HG03457 (cell line): ENCODE measurements around the gene ZNF488.

Experiments
- ATAC-seq: cut with Tn5 transposase; IDR thresholded peaks from one replicate; pipeline ENCODE4 v1.9.1; 2021; ENCODE audit warnings: moderate number of reproducible peaks; ENCODE audit not compliant: unreplicated experiment

Gene ZNF488

GRCh38 chr10:47332371-47332770 lies 51.7 kb downstream of the ZNF488 start:
- no peak for ATAC-seq

- no peak for ATAC-seq
Observed at GRCh38 chr10:47331954-47332353, 52.1 kb downstream of the ZNF488 start.

DNA sequence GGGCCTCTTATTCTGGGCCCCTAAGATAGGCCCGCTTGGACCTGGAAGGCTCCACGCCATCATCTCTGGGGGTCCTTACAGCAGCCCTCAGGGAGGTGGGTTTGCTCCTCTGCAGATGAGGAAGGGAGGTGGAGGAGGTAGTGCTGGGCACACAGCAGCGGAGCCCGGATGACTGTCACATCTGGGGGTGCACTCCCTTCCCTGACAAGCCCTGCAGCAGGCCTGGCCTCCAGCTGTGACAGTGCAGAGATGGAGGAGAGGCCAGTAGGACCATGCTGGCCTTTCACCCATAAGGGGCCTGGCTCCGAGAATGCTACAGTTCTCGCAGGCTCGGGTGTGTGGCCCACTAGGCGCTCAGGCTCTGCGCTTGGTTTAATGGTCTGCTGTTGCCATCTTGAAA lies 52.6 kb downstream of the ZNF488 start:
- ATAC-seq, result no peak

GRCh38 chr10:47330804-47331203 lies 53.3 kb downstream of the ZNF488 start:
- no peak for ATAC-seq

DNA sequence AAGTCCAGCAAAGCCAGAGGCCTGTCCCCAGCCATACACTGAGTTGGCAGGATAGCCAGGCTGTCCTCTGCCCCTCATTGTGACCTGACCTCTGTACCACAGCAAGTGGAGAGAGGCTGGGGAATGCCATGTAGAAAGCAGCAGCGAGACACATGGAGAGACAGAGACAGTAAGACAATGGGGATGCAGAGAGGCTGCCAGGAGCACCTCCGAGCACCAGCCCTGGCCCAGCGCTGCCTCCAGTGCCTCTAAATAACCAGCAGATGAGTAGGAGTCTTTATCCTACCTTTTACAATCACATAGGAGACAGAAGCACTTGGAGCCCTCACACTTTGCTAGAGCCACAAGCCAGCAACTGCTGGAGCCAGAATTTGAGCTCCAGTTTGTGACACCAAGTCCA lies 53.7 kb downstream of the ZNF488 start:
- ATAC-seq, result no peak

GRCh38 chr10:47329855-47330254 lies 54.2 kb downstream of the ZNF488 start:
- no peak for ATAC-seq

DNA sequence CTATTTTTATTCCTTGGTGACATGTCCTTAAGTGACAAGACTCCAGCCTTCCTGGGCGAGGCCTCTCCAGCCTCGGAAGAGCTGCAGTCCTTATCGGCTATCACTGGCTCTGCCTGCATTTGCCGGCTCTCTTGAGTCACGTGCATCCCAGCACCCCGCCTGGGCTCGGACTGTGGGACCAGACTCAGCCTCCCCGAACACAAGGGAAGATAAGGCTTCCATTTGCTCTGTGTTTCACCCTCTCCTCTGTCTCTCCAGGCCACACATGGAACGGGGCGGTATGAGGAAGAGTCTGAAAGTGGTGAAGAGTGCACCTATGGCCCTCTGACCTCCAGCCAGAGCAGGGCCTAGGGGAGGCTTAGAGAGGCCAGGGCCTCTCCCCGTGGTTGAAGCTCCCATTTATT lies 57.2 kb downstream of the ZNF488 start:
- ATAC-seq, result no peak

DNA sequence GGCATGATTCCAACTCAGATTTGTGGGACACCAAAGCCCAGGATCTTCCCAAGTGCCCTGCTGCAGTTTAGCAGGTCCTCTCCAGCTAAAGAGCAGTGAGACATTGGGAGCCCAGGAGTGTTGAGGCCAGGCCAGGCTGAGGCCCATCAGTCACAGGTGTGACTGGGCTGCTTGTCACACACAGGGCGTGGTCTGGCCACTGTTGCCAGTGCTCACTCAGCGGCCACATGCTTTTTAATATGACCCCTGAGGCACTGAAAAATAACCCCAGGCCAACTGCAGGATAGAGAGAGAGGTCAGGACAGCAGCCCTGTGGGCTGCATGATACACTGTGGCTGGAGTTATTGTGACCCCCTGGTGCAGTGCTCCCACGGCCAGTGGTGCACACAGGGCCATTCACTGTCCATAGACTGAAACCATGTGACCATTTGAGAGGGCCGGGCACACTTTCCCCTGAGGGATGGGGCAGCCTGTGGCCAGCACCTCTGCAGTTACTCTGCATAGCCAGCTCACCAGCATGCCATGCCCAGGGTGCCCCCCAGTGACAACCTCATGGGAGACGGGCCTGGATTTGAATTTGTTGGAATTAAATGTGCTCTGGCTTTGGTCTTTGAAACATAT lies 57.7 kb downstream of the ZNF488 start:
- ATAC-seq, result no peak

DNA sequence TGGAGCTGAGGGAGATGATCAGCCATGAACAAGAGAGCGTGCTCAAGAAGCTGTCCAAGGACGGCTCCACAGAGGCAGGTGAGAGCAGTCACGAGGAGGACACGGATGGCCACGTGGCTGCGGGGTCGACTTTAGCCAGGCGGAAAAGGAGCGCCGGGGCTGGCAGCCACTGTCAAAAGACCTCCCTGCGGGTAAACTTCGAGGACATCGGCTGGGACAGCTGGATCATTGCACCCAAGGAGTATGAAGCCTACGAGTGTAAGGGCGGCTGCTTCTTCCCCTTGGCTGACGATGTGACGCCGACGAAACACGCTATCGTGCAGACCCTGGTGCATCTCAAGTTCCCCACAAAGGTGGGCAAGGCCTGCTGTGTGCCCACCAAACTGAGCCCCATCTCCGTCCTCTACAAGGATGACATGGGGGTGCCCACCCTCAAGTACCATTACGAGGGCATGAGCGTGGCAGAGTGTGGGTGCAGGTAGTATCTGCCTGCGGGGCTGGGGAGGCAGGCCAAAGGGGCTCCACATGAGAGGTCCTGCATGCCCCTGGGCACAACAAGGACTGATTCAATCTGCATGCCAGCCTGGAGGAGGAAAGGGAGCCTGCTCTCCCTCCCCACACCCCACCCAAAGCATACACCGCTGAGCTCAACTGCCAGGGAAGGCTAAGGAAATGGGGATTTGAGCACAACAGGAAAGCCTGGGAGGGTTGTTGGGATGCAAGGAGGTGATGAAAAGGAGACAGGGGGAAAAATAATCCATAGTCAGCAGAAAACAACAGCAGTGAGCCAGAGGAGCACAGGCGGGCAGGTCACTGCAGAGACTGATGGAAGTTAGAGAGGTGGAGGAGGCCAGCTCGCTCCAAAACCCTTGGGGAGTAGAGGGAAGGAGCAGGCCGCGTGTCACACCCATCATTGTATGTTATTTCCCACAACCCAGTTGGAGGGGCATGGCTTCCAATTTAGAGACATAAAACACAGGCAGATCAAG lies 58.5 kb downstream of the ZNF488 start:
- no peak for ATAC-seq

GRCh38 chr10:47323636-47324296 lies 60.3 kb downstream of the ZNF488 start:
- no peak for ATAC-seq

DNA sequence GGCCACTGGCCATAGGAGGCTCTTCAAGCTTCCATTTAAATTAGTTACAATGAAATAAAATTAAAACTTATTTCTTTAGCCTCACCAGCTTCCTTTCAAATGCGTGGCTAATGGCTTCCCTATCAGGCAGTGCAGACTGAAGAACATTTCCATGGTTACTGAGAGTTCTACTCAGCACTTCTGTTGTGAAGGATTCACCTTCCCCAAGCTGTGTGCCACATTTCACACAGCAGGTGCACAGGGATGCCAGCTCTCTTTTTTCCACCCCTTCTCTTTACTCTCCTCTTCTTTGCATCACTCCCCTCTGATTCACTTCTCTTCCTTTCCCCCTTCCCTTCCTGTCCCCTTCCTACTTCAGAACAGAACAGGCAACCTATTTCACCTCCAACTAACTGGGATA lies 61.0 kb downstream of the ZNF488 start:
- ATAC-seq, result no peak

- ATAC-seq, result no peak
Observed at GRCh38 chr10:47322300-47323061, 61.6 kb downstream of the ZNF488 start, which contains the start of gene GDF2. GDF2 (plus strand) TSS chr10:47322454; CDS start chr10:47322669, 215 bp downstream.

DNA sequence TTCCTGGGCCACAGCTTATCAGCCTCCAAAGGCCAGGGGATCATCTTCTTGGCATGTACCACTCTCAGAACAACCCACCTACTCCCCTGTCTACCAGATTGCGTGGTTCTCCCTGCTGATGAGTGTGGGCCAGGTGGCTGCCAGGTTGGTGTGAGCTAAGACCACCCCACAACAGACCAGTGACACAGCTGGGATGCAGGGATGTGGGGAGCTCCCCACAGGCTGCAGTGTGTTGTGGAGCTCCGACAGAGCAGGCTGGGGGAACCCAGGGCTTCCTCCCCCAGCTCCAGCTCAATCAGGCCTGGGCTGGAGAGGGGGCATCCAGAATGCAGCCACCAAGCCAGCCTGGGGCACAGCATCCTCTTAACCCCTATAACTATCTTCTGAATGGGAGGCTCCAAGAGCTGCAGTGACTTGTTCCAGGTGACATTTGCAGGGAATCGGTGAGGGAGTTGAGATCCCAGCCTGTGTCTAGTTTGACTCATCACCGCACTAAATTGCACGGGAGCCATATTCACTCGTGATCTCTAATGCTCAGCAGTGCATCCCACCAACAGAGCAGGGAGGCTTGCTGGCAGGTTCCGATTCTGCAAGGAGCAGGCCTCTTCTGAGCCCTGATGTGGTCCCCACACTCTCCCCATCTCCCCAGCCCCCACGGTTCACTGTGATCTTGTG lies 62.4 kb downstream of the ZNF488 start:
- no peak for ATAC-seq

GRCh38 chr10:47320812-47321211 lies 63.3 kb downstream of the ZNF488 start:
- ATAC-seq, result no peak

GRCh38 chr10:47319784-47320183 lies 64.3 kb downstream of the ZNF488 start:
- no peak for ATAC-seq

- no peak for ATAC-seq
Observed at GRCh38 chr10:47318706-47319105, 65.4 kb downstream of the ZNF488 start.

DNA sequence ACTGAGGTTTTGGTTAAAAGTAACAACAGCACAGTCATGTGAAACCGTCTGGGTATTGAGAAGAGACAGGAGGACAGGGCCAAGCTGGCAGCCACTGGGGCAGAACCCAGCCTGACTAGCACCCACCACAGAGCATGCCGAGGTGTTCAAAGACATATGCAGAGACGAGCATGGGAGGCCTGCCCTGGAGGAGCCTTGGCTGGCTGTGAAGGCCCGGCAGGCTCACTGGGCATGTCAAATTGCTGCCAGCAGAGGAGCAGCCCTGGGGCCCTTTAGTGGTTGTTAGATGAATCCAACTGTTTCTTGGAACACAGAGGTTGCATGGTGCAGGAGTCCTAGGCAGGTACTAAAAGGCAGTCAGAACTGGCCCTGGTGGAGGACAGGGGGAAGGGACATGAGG lies 66.8 kb downstream of the ZNF488 start:
- no peak for ATAC-seq

DNA sequence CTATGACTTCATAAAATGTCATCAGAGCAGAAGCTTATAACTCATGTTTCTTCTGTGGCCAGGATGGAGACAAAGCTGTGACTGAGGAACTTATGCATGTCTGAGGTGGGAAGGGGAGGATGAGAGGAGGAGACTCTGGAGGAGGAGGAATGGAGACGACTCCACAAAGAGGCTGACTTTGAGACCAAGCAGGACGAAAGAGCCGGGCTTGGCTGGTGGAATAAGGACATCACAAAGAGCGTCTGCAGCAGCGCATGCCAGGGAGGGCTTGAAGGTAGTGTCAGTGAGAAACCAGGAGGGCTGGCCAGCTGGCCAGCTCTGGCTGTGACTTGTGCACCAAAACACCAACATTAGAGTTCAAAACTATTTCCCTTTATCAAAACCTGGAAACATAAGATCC lies 68.0 kb downstream of the ZNF488 start:
- no peak for ATAC-seq
